HepG2 (cell line): ENCODE measurements around the gene BID. TPM values are rescaled to one million over a fixed set of nuclear protein-coding genes. Genes with fewer than 3 reads are reported as not detected.

Experiments
- ATAC-seq: fragments of 200-7000 bp; cut with Tn5 transposase; 3 replicates; pipeline ENCODE4 v1.9.1; 2020; ENCODE audit warnings: mild to moderate bottlenecking, moderate library complexity
- BruUV-seq: library from RNA; stranded (reverse); fragments of 400-500 nt; replicated peaks from 2 replicates; lab custom pipeline; 2021; lab: Mats Ljungman, UMichigan
- CTCF ChIA-PET: fragments of 300-600 bp; formaldehyde crosslinking; extraction: SDS; loops from one replicate; lab custom pipeline; 2021; ENCODE audit warnings: low total read pairs, inconsistent platforms, low intra/inter-chr PET ratio; lab: Yijun Ruan, JAX
- POLR2A ChIA-PET: fragments of 350-600 bp; sonication (Branson Sonifier 250); formaldehyde crosslinking; loops from one replicate; lab custom pipeline; 2020; ENCODE audit warnings: antibody characterized with exemption, inconsistent platforms; lab: Yijun Ruan, JAX
- DNase-seq: peaks from one replicate; pipeline ENCODE4 v3.0.0-alpha.2; 2015; ENCODE audit warnings: low spot score
- FAIRE-seq: peaks from 3 replicates; lab custom pipeline; 2011; peaks lifted over from hg19 to GRCh38; lab: Jason Lieb, UNC
- H2AFZ ChIP-seq: one replicate; pipeline ENCODE4 v1.6.1; 2011; ENCODE audit warnings: low read length, inconsistent platforms
- H3K27ac ChIP-seq: fragments of 300-600 bp; 3 replicates; pipeline ENCODE4 v1.8.0; 2011; ENCODE audit warnings: mixed run types, mild to moderate bottlenecking, mixed read lengths, low read length, inconsistent platforms; ENCODE audit not compliant: insufficient read depth; ENCODE audit errors: extremely low read length
- H3K27me3 ChIP-seq, 2 experiments: fragments of 200-600 bp in 1 of 2; 2 replicates in 1 of 2; 3 replicates in 1 of 2; pipeline versions ENCODE4 v1.6.0 to v1.8.0; 2011; ENCODE audit warnings: low read length in 2 of 2, mild to moderate bottlenecking in 2 of 2, moderate library complexity in 2 of 2, inconsistent platforms in 1 of 2; ENCODE audit not compliant: insufficient read depth in 2 of 2, control insufficient read depth in 1 of 2
- H3K36me3 ChIP-seq, 2 experiments: fragments of 200-600 bp in 1 of 2; replicated peaks in 1 of 2; 2 replicates in 1 of 2; 3 replicates in 1 of 2; pipeline versions ENCODE4 v1.5.1 to v1.8.0; 2011; ENCODE audit warnings: low read length in 2 of 2, inconsistent platforms in 1 of 2; ENCODE audit not compliant: insufficient read depth in 2 of 2, control insufficient read depth in 1 of 2
- H3K4me1 ChIP-seq: 2 replicates; pipeline ENCODE4 v1.5.1; 2012; ENCODE audit warnings: low read length, inconsistent platforms; ENCODE audit not compliant: insufficient read depth
- H3K4me2 ChIP-seq: 2 replicates; pipeline ENCODE4 v1.6.0; 2011; ENCODE audit warnings: low read depth, low read length, inconsistent platforms
- H3K4me3 ChIP-seq, 3 experiments: fragments of 200-600 bp in 1 of 3; sonication (generic), shearing (Covaris generic) in 1 of 3; replicated peaks in 1 of 3; 2 replicates each; pipeline ENCODE4 v1.5.1; 2011 to 2016; ENCODE audit warnings: low read length in 3 of 3, inconsistent platforms in 2 of 3, low read depth in 2 of 3, mild to moderate bottlenecking in 2 of 3, control low read depth in 1 of 3, mixed read lengths in 1 of 3; ENCODE audit not compliant: insufficient read depth in 1 of 3
- H3K79me2 ChIP-seq: one replicate; pipeline ENCODE4 v1.6.1; 2011; ENCODE audit warnings: low read length, inconsistent platforms; ENCODE audit not compliant: insufficient read depth
- H3K9ac ChIP-seq: 2 replicates; pipeline ENCODE4 v1.6.0; 2011; ENCODE audit warnings: mild to moderate bottlenecking, low read depth, low read length, inconsistent platforms; ENCODE audit not compliant: insufficient read depth
- H3K9me3 ChIP-seq: 2 replicates; pipeline ENCODE4 v1.5.1; 2012; ENCODE audit warnings: mild to moderate bottlenecking, low read length
- H4K20me1 ChIP-seq: 2 replicates; pipeline ENCODE4 v1.6.0; 2011; ENCODE audit warnings: inconsistent platforms, mild to moderate bottlenecking, low read length, moderate library complexity; ENCODE audit not compliant: insufficient read depth
- FOXM1 ChIP-seq: sonication (generic); formaldehyde crosslinking; IDR thresholded peaks from 2 replicates; pipeline ENCODE4 v1.5.0; 2020; ENCODE audit warnings: missing genetic modification reagents
- NR2F1 ChIP-seq, 2 experiments: fragments of 450-650 bp in 1 of 2; formaldehyde crosslinking in 1 of 2; IDR thresholded peaks; 2 replicates each; pipeline versions ENCODE4 v1.5.0 to v1.6.1; 2016 to 2020; ENCODE audit warnings: mild to moderate bottlenecking in 1 of 2, missing compliant biosample characterization in 1 of 2, missing genetic modification reagents in 1 of 2, moderate library complexity in 1 of 2
- PPARG ChIP-seq: conservative IDR thresholded peaks from 2 replicates; pipeline ENCODE4 v1.6.1; 2016; ENCODE audit warnings: missing biosample characterization, missing genetic modification reagents
- PTBP1 ChIP-seq: fragments of 200-400 bp; formaldehyde crosslinking; IDR thresholded peaks from 2 replicates; pipeline ENCODE4 v1.6.1; 2018; ENCODE audit warnings: low read length, low read depth; ENCODE audit not compliant: poor library complexity, severe bottlenecking
- SMARCC2 ChIP-seq: fragments of 450-650 bp; IDR thresholded peaks from 2 replicates; pipeline ENCODE4 v1.6.1; 2017; ENCODE audit warnings: antibody characterized with exemption, mild to moderate bottlenecking
- SOX6 ChIP-seq, 2 experiments: fragments of 450-650 bp in 1 of 2; sonication (generic) in 1 of 2; formaldehyde crosslinking in 1 of 2; IDR thresholded peaks; 2 replicates each; pipeline versions ENCODE4 v1.4.0 to v1.6.1; 2017 to 2020; ENCODE audit warnings: antibody characterized with exemption in 1 of 2, mild to moderate bottlenecking in 1 of 2, missing genetic modification reagents in 1 of 2
- ZBTB21 ChIP-seq: sonication (generic); formaldehyde crosslinking; IDR thresholded peaks from 2 replicates; pipeline ENCODE4 v1.4.0; 2020; ENCODE audit warnings: missing genetic modification reagents
- ZBTB37 ChIP-seq: sonication (generic); formaldehyde crosslinking; IDR thresholded peaks from 2 replicates; pipeline ENCODE4 v1.4.0; 2020; ENCODE audit warnings: mild to moderate bottlenecking, missing genetic modification reagents
- ZBTB7A ChIP-seq: sonication (generic); formaldehyde crosslinking; IDR thresholded peaks from 2 replicates; pipeline ENCODE4 v1.8.0; 2022; ENCODE audit warnings: mild to moderate bottlenecking, missing genetic modification reagents
- ZNF703 ChIP-seq: sonication (generic); formaldehyde crosslinking; IDR thresholded peaks from 2 replicates; pipeline ENCODE4 v1.5.1; 2020; ENCODE audit warnings: missing genetic modification reagents, mild to moderate bottlenecking, moderate library complexity, borderline replicate concordance
- WGBS: methylation state at CpG from one replicate; pipeline ENCODE4 v1.1.6; 2017; ENCODE audit warnings: low lambda C conversion rate; 5-methylcytosine and 5-hydroxymethylcytosine counted together
- in situ Hi-C: cut with HindIII; loops from 2 replicates; pipeline ENCODE4 v1.10.0; 2017; ENCODE audit warnings: low pct_unique_long_range_greater_than_20kb; ENCODE audit not compliant: extremely low pct_ligation_motif_present
- intact Hi-C: fragments of 100-400 bp; cut with micrococcal nuclease; formaldehyde crosslinking; loops from one replicate; pipeline ENCODE4 v1.10.0; 2022; ENCODE audit not compliant: unreplicated experiment
- polyA plus RNA-seq, 8 experiments: library from polyadenylated mRNA; depleted of rRNA in 3 of 8; stranded (reverse) in 7 of 8; unstranded in 1 of 8; fragments of >200 nt; fragmentation: Illumina TruSeq in 4 of 8; extraction: Trizol in 4 of 8; gene quantifications; 2 replicates each; pipeline versions ENCODE4 v1.2.1 to v1.2.3, GENCODE V29; 2011 to 2016; ENCODE audit warnings: low read depth in 4 of 8, missing spikeins in 1 of 8, mixed read lengths in 1 of 8; ENCODE audit not compliant: insufficient read depth in 1 of 8
- total RNA-seq, 5 experiments: library from RNA; depleted of rRNA; stranded (reverse); fragments of >200 nt; fragmentation: Illumina TruSeq; extraction: Trizol; gene quantifications; 2 replicates each; pipeline ENCODE4 v1.2.3, GENCODE V29; 2016; ENCODE audit warnings: low read depth in 1 of 5
- TF ChIP-seq, protein P1 (sequence below): sonication (generic); formaldehyde crosslinking; IDR thresholded peaks from 2 replicates; pipeline ENCODE4 v1.5.0; 2020; ENCODE audit warnings: missing genetic modification reagents
- TF ChIP-seq, protein P2 (sequence below): sonication (generic); formaldehyde crosslinking; conservative IDR thresholded peaks from 2 replicates; pipeline ENCODE4 v1.8.0; 2022; ENCODE audit warnings: missing genetic modification reagents
- TF ChIP-seq, protein P3 (sequence below): sonication (generic); formaldehyde crosslinking; IDR thresholded peaks from 2 replicates; pipeline ENCODE4 v1.5.0; 2020; ENCODE audit warnings: missing genetic modification reagents

Gene BID
- total and polyA plus RNA-seq, 2 of the 13 experiments (the other 11 are each of a cell fraction or from before 2014, with no cell fraction given) = 35.3 to 51.7 TPM

DNA sequence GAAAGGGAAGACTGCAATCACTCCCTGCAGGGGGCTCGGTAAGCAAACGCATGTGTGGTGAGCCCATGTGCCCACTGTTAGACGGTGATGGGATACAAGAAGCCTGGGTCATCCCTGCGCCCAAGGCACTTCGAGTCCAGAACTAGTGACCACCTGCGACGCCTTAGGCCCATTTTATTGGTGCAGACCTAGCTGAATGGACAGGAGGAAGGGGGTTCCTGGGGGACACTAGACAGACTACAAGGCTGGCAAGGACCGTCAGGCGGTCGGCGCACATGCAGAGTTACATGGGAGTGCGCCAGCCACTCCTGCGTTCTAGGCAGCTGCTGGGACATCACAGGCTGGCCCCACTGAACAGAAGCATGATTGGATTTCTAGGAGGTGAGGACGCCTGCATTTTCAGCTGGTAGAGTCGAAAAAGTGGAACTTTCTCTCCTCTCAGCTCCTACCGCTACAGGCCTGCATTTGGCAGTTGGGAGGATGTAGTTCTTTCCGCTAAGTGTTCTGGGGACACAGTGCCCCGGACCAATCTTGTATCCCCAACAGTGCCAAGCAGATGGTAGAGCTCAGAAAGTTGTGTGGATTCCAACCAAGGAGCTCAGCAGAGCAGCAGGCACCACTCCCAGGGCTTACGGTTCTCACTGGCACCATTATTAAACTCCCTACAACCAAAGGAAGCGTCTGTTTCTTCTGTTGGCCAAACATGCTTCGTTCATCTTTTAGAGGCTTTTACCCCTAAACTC is 35.7 kb downstream of the BID start:
- Histone ChIP-seq H3K27me3 (no peaks in the 10 kb centered on the region), H3K79me2 (no peaks in the 10 kb centered on the region), H3K4me3 (no peak overlapping the region), H3K9me3 (no peaks in the 10 kb centered on the region), H3K4me2 (no peak overlapping the region), H3K9ac (no peak overlapping the region), H3K4me1 (peaks cover 2% of the 10 kb centered on the region), H4K20me1 (no peaks in the 10 kb centered on the region), H3K36me3 (peaks cover 13 to 43% of the 10 kb centered on the region in 2 experiments; a peak in 4 of 5 replicates), H2AFZ (no peak overlapping the region), H3K27ac (no peak overlapping the region)
- no peak for FAIRE-seq
- ATAC-seq = no peak
- CTCF ChIA-PET = no interaction called here
- intact Hi-C loops = no loop called here
- no peak for TF ChIP-seq SMARCC2
- no peak for TF ChIP-seq PPARG (CRISPR knock-in tag)
- TF ChIP-seq, protein P1, sequence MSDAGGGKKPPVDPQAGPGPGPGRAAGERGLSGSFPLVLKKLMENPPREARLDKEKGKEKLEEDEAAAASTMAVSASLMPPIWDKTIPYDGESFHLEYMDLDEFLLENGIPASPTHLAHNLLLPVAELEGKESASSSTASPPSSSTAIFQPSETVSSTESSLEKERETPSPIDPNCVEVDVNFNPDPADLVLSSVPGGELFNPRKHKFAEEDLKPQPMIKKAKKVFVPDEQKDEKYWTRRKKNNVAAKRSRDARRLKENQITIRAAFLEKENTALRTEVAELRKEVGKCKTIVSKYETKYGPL (CRISPR knock-in tag) = no peak
- no peak for TF ChIP-seq NR2F1 (CRISPR knock-in tag; IDR thresholded peaks at IDR 0.05)
- no peak for TF ChIP-seq PTBP1
- no peak for TF ChIP-seq FOXM1 (CRISPR knock-in tag)
- POLR2A ChIA-PET = no interaction called here
- no TSS peak for BruUV-seq
- DNase-seq = no peak
- in situ Hi-C loops = no loop called here
- 97% methylated on average over 19 of the region's 21 CpGs for WGBS

- Histone ChIP-seq H2AFZ (no peak overlapping the region), H3K27me3 (no peaks in the 10 kb centered on the region), H3K4me1 (peaks cover 27% of the 10 kb centered on the region), H3K4me2 (no peak overlapping the region), H3K9me3 (no peaks in the 10 kb centered on the region), H3K9ac (no peak overlapping the region), H3K4me3 (no peak overlapping the region), H4K20me1 (no peaks in the 10 kb centered on the region), H3K36me3 (peaks cover 10 to 39% of the 10 kb centered on the region in 2 experiments; a peak in 4 of 5 replicates), H3K79me2 (no peaks in the 10 kb centered on the region), H3K27ac (no peak overlapping the region)
- 91% methylated on average over 4 of the region's 4 CpGs for WGBS
- ChIA-PET POLR2A (no interaction called here), CTCF (no interaction called here)
- in situ Hi-C loops (no loop called here), intact Hi-C loops (no loop called here)
- no TSS peak for BruUV-seq
- no peak for ATAC-seq
- no peak for FAIRE-seq
- no peak for DNase-seq
- TF ChIP-seq, protein P2, sequence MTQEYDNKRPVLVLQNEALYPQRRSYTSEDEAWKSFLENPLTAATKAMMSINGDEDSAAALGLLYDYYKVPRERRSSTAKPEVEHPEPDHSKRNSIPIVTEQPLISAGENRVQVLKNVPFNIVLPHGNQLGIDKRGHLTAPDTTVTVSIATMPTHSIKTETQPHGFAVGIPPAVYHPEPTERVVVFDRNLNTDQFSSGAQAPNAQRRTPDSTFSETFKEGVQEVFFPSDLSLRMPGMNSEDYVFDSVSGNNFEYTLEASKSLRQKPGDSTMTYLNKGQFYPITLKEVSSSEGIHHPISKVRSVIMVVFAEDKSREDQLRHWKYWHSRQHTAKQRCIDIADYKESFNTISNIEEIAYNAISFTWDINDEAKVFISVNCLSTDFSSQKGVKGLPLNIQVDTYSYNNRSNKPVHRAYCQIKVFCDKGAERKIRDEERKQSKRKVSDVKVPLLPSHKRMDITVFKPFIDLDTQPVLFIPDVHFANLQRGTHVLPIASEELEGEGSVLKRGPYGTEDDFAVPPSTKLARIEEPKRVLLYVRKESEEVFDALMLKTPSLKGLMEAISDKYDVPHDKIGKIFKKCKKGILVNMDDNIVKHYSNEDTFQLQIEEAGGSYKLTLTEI = no peak
- TF ChIP-seq ZNF703 (CRISPR knock-in tag) (no peak), SOX6 (IDR thresholded peaks at IDR 0.05) (no peak), SOX6 (CRISPR knock-in tag; IDR thresholded peaks at IDR 0.05) (no peak), ZBTB21 (CRISPR knock-in tag) (no peak), ZBTB7A (CRISPR knock-in tag) (no peak), ZBTB37 (CRISPR knock-in tag) (no peak)
- TF ChIP-seq, protein P3, sequence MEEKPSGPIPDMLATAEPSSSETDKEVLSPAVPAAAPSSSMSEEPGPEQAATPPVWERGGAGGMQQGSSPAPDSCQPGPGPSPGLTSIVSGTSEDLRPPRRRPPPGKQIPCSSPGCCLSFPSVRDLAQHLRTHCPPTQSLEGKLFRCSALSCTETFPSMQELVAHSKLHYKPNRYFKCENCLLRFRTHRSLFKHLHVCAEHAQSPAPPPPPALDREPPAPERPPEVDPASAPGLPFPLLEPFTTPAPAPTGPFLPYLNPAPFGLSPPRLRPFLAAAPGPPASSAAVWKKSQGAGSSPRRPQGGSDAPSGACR (CRISPR knock-in tag) = no peak
These were observed 40.1 kb downstream of the BID start for GRCh38 chr22:17734187-17734586.
